Hepatocyte (in vitro differentiated cells): Measurements from ENCODE around the gene CMTM6.

Source experiments
- CTCF ChIP-seq: fragments of 200-600 bp; sonication (generic); IDR thresholded peaks from 2 replicates; pipeline ENCODE4 v1.5.1; 2016; ENCODE audit warnings: antibody characterized with exemption, mild to moderate bottlenecking; ENCODE audit not compliant: poor library complexity
- EZH2 ChIP-seq: fragments of 200-600 bp; sonication (generic); IDR thresholded peaks from 2 replicates; pipeline ENCODE4 v1.6.1; 2016; ENCODE audit warnings: antibody characterized with exemption, mild to moderate bottlenecking, borderline replicate concordance

DNA sequence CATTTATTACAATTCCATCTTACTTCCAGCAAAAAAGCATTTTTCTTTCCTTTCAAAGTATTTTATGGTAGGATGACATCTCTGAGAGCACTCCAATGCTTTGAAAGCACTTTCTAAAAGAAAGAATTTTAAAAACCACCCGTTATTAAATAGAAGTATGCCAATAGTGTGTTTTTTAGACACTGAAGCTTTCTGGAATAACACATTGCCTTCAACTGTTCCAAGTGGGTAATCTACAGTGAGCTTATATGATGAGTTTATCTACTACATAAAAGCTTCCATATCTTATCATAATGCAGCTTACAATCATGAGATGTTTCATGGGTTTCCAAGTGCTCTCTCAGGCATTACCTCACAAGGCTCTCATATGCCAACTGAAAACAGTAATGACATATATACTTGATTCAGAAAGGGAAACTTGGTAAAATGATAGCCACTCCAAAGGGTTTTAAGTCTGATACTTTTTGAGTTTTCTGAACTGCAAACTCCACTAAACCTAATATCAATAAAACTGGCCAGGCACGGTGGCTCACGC lies 14.1 kb downstream of the CMTM6 start:
- TF ChIP-seq EZH2: no peak
- no peak for TF ChIP-seq CTCF
